NCI-H748 treated with DMSO at 0.1 percent for 48 hours (cell line): Measurements from ENCODE around the gene DIS3L2.
"Not testable (repeated sequence)": the region's sequence is repeated elsewhere in the genome, so short reads cannot be mapped to it uniquely, and the experiment has no call there.

Source experiments
- DNase-seq: peaks from one replicate; lab custom pipeline; 2025; lab: John Stamatoyannopoulos, UW

DIS3L2 gene

GRCh38 chr2:232369126-232369951 is 407.8 kb downstream of the DIS3L2 start:
- DNase-seq = no peak

GRCh38 chr2:232370007-232370406 is 408.5 kb downstream of the DIS3L2 start:
- DNase-seq = not testable (repeated sequence)

GRCh38 chr2:232372231-232373208 is 411.0 kb downstream of the DIS3L2 start:
- DNase-seq = no peak

- DNase-seq = no peak
These were observed 412.8 kb downstream of the DIS3L2 start for GRCh38 chr2:232374356-232374755.

GRCh38 chr2:232375164-232375563 is 413.7 kb downstream of the DIS3L2 start:
- no peak for DNase-seq

GRCh38 chr2:232376260-232376659 is 414.7 kb downstream of the DIS3L2 start:
- no peak for DNase-seq

GRCh38 chr2:232376713-232377112 is 415.2 kb downstream of the DIS3L2 start:
- DNase-seq = no peak

GRCh38 chr2:232377319-232377718 is 415.8 kb downstream of the DIS3L2 start:
- no peak for DNase-seq

- no peak for DNase-seq
These were observed 416.6 kb downstream of the DIS3L2 start for GRCh38 chr2:232377841-232378734.

- not testable (repeated sequence) for DNase-seq
These were observed 417.2 kb downstream of the DIS3L2 start, which contains the start of gene ALPP for GRCh38 chr2:232378735-232379151. TSS of gene ALPP (plus strand) at chr2:232378751. CDS start at chr2:232378803, 52 bp downstream.

- DNase-seq = not testable (repeated sequence)
These were observed 418.4 kb downstream of the DIS3L2 start for GRCh38 chr2:232379610-232380590.

GRCh38 chr2:232381204-232382031 is 419.9 kb downstream of the DIS3L2 start:
- DNase-seq = not testable (repeated sequence)

GRCh38 chr2:232382331-232383225 is 421.1 kb downstream of the DIS3L2 start:
- DNase-seq = no peak

GRCh38 chr2:232384466-232384865 is 423.0 kb downstream of the DIS3L2 start:
- no peak for DNase-seq

- not testable (repeated sequence) for DNase-seq
These were observed 423.5 kb downstream of the DIS3L2 start for GRCh38 chr2:232385058-232385457.

- DNase-seq = no peak
These were observed 424.4 kb downstream of the DIS3L2 start for GRCh38 chr2:232385660-232386489.

- DNase-seq = no peak
These were observed 424.9 kb downstream of the DIS3L2 start for GRCh38 chr2:232386490-232386739.
